Hepatocyte (in vitro differentiated cells): ENCODE results near the gene KRTAP12-4.

Experiments
- CTCF ChIP-seq: fragments of 200-600 bp; sonication (generic); IDR thresholded peaks from 2 replicates; pipeline ENCODE4 v1.5.1; 2016; ENCODE audit warnings: antibody characterized with exemption, mild to moderate bottlenecking; ENCODE audit not compliant: poor library complexity
- EZH2 ChIP-seq: fragments of 200-600 bp; sonication (generic); IDR thresholded peaks from 2 replicates; pipeline ENCODE4 v1.6.1; 2016; ENCODE audit warnings: antibody characterized with exemption, mild to moderate bottlenecking, borderline replicate concordance

- TF ChIP-seq EZH2 (no peak), CTCF (no peak)
These were observed 1.3 kb downstream of the KRTAP12-4 start for GRCh38 chr21:44653123-44653522.
